HPDE6-E6E7 (cell line): Measurements from ENCODE around the gene TP53I13.

Experiments
- DNase-seq: peaks from one replicate; pipeline ENCODE4 v3.0.0; 2011; ENCODE audit warnings: missing footprints; ENCODE audit errors: extremely low spot score

The TP53I13 gene

GRCh38 chr17:29615492-29616299 lies 47.2 kb downstream of the TP53I13 start:
- peak; percentile 73 for DNase-seq

DNA sequence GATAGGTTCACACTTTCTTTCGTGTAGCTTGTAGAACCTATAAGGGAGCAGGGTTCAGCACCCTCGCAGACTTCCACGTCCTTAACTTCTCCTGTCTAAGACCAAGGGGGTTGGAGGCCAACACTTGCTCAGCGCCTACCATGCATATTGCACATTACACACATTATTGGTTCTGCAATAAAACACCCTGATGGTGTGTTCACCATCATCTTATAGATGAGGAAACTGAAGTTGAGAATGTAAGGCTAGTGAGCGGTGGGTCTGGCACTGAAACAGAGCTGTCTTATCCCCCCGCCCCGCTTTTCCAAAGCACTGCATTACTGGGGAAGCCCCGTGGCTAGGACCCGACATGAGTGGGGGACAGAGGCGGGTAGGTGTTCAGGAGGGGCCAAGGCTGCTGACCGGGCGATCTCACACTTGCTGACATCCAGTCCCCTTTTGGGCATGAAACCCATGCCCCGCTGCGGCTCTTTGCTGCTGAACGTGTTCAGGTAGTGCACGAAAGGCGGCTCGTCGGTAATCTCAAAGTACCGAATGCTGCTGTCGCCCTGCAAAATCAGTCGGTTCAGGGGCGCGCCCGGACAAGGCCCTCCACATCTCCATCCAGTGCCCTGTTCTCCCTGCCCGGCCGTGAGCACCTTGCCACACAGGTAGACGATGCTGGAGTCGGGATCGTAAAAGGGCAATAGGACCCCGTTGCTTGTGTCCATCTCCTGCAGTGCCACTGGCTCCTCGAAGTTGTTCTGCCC lies 48.0 kb downstream of the TP53I13 start:
- no peak for DNase-seq

GRCh38 chr17:29617125-29617480 lies 48.6 kb downstream of the TP53I13 start:
- peak; percentile 79 for DNase-seq

GRCh38 chr17:29617481-29618271 lies 49.2 kb downstream of the TP53I13 start:
- no peak for DNase-seq

DNA sequence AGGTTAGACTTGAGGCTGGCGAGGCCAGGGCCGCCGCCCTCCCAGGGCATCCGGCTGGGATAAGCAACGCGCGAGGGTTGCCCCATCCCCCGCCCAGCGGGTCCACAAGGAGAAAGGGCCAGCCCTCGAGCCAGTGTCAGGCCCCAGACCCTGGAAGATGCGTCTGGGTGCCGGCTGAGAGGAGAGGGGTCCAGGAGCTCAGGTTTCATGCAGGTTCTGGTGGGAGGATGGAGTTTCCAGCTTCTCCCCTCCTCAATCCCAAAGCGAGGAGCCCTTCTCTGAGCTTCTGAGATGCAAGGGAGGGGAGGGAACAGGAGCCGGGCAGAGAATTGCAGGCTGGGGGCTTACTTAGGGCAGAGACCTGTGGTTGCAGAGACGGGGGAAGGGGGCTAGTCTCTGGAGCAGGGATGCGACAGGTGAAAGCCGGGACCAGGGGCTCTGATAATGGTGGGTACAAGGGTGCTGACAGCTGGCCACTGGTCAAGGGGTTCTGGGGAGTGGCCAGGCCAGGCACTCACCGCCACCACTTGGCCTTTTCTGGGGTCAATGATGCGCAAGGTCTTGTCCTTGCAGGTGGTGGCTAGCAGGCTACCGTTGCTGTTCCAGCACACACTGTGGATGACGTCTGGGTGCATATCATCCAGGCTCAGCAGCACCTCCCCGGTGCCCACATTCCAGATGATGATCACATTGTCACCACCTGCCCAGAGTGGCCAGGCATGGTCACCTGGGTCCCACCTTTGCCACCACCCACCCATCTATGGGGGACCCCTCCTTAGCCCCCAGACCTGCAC lies 50.0 kb downstream of the TP53I13 start:
- DNase-seq, result no peak

- no peak for DNase-seq
Observed at GRCh38 chr17:29619251-29619650, 50.8 kb downstream of the TP53I13 start.

- peak; percentile 66 for DNase-seq
Observed at GRCh38 chr17:29620271-29620670, 51.8 kb downstream of the TP53I13 start.

- no peak for DNase-seq
Observed at GRCh38 chr17:29620779-29621500, 52.4 kb downstream of the TP53I13 start.

DNA sequence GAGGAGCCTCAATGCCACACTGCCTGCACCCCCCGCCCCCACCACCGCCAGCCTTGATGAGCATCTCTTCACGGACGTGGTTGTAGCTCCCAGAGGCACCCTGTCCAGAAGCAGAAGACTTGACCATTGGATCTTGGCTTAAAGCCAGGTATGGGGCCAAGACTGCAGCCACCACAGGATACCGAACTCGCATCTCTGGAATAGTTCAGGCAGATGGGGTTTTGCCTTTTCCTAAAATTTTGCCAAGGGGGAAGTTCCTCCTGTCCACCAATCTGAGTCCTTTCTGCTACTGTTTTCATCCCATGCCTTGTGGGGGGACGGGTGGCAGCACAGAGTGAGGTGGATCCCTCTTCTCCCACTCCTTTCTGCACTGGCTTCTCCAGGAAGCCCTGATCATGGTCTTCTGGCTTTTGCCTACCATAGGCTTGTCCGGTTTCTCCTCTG lies 53.3 kb downstream of the TP53I13 start:
- DNase-seq, result no peak
